NCI-H226 (cell line): ENCODE data around the gene C6orf58.

ENCODE experiments used
- DNase-seq: peaks from one replicate; pipeline ENCODE4 v3.0.0-alpha.2; 2015

The C6orf58 gene

GRCh38 chr6:127576874-127577273 lies at the start of gene C6orf58:
Gene C6orf58 (plus strand): TSS chr6:127577174. CDS start chr6:127577186, 12 bp downstream.
- no peak for DNase-seq

DNA sequence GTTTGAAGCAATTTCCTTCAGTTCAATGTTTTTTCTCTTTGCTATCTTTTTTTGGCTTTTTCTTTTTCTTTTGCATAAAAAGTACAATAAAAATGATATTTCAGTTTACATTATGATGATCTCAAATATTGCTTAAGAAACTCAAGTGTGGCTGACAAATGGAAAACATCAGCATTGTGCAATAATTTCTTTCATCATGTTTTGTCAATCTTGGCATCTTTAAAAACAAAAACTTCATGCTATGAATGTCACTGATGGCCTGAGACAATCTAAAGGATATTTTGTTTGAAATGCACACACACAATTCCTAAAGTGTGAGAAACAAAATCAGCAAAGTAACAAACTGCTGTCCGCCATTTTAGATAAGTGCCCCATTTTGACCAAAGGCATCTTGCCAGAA lies 44.0 kb upstream of the C6orf58 start:
- DNase-seq = no peak

- DNase-seq = no peak
These were observed 43.2 kb upstream of the C6orf58 start for GRCh38 chr6:127533736-127534135.

DNA sequence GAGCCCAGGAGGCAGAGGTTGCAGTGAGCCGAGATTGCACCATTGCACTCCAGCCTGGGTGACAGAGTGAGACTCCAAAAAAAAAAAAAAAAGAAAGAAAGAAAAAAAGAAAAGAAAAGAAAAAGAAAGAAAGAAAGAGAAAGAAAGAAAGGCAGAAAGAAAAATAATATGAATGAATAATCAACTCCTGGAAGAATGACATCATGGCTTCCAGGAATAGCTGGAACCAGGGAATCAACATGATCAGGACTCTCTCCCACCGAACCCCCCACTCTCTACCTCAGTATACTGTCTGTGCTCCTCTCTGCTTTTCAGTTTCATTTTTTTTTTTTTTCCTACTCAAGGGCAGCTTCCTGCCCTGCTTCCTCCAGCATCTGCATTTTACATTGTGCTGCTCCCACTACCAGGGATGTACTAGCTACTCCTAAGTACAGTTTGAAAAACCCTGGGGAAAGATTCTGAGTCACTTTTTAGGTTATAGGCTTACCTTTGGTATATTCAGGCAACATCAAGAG lies 38.2 kb upstream of the C6orf58 start:
- DNase-seq = no peak

DNA sequence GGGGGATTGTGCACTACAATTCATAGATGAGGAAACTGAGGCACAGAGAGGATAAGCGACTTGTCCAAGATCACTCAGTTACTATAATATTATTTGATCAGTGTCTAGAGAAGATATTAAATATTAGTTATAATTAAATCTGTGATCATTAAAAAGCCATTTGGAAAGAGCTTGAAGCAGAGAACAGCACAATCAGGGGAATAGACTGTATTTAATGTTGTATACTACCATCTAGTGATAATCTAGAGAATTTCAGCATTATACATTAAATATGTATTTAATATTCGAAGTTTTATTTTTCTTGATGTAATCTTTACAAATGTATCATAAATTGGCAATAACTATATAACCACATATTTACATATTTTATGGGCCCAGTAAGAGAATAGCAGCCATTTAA lies 37.7 kb upstream of the C6orf58 start:
- DNase-seq = no peak

- no peak for DNase-seq
These were observed 29.8 kb upstream of the C6orf58 start for GRCh38 chr6:127547215-127547614.

- no peak for DNase-seq
These were observed 28.9 kb upstream of the C6orf58 start for GRCh38 chr6:127547904-127548649.

DNA sequence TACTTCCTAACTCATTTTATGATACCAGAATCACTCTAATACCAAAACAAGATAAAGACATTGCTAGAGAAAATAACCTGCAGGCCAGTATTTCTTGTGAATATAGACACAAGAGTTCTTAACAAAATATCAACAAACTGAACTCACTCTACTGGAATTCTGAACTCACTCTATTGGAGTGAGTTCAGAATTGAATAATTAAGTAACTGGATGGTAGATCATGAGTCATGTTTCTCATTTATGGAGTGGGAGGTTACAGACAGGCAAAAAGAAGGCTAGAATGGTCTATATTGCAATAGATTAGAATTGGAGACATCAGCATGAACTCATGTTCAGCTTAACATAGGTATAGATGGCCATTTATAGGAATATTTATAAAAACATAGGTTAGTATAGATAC lies 26.6 kb upstream of the C6orf58 start:
- peak; percentile 8 for DNase-seq

DNA sequence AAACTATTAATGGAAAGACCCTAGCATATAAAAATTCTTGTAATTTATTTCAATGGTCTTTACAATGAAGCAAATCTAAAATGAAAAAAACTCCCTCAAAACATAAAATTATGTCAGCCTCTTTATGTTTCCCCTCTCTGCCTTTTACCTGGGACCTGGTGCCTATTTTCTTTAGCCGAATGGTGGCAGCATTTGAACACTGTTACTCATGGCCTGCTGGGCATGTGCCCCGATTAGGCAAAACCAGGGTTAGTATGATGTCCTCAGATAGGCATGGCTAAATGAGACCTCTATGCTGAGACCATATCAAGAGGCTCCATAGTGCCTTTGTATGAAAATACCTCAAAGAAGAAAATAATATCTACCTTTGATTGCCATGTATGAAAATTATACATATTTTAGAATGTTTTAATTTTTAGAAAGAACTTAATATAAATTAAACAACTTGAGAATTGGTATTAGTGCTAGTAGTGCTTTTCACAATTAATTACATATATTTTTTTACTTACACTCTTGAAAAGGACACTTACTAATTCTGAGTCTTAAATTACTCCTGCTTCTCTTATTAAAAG lies 22.5 kb upstream of the C6orf58 start:
- peak; percentile 23 for DNase-seq

DNA sequence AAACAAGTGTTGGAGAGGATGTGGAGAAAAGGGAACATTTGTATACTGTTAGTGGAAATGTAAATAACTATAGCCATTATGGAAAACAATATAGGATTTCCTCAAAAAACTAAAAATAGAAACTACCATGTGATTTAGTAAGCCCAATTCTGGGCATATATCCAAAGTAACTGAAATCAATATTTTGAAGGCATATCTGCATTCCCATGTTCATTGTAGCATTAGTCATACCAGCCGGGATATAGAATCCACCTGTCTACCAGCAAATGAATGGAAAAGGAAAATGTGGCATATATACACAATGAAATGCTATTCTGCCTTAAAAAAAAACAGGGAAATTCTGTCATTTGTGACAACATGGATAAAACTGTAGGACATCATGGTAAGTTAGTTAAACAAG lies 15.3 kb upstream of the C6orf58 start:
- no peak for DNase-seq

DNA sequence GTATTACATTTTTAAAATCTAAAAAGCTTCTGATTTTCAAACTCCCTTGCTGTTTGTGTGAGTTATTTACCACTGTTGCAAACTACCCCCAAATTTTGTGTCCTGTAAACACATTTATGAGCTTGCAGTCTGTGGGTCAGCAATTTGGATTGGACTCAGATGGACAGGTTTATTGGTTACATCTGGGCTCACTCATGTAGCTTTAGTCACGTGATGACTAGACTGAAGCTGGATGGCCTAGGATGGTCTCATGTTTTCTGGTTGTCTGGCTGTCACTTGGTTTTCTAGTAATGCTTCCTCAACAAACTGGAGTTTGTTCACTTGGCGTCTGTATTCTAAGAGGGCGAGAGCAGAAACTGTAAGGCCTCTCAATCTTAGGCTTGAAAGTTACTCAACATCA lies 12.2 kb upstream of the C6orf58 start:
- DNase-seq = no peak

DNA sequence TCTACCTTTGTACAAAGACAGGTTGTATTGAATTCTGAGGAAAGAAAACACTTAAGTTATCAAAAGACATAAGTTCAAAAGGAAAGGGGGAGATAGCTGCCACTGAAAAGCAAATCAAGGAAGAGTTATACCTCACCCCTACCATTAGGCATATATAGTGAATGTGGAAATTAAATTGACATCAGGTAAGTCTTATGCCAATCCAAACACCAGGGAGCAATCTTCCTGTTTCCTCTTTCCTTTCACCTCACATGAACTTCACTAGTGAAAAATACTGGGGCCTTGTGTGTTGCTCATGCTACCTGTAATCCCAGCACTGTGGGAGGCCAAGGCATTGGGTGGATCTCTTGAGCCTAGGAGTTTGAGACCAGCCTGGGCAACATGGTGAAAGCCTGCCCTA lies 10.9 kb upstream of the C6orf58 start:
- no peak for DNase-seq

DNA sequence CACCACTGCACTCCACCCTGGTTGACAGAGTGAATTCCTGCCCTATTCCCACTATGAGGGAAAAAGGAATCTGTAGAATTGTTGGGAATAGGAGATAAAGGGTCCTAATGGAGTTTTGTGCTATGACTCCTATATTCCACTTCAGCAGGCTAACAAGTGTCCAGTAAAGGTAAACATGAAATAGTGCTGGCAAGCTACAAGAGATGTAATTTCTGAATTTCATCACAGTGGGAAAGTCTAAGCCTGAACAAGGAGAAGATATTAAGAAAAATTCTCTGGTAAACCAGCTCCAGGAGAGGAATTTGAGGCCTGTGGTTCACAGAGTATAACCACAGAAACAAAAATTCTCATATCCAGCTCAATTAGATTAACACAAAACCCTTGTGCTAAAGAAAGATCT lies 10.3 kb upstream of the C6orf58 start:
- peak; percentile 33 for DNase-seq

DNA sequence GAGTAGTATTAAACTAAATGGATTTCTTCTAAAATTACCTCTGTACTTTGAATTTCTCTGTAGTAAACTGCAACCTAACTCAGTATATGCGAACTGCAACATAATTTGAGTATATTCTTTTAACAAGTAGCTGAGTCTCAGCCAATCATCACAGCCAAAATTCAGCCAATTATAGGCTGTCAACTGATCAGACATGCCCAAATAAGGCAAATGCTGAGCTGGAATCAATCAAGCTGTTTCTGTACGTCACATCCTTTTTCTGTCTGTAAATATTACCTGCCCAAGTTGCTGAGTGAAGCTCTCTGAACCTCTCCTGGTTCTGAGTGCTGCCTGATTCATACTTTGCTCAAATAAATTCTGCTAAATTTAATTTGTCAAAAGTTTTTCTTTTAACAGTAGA lies 9.5 kb upstream of the C6orf58 start:
- DNase-seq = no peak

GRCh38 chr6:127570739-127571389 lies 6.1 kb upstream of the C6orf58 start:
- peak; percentile 39 for DNase-seq

GRCh38 chr6:127578900-127579299 lies 1.9 kb downstream of the C6orf58 start:
- DNase-seq = no peak

GRCh38 chr6:127581576-127581975 lies 4.6 kb downstream of the C6orf58 start:
- DNase-seq = peak; percentile 12

- peak; percentile 71 for DNase-seq
These were observed 5.9 kb downstream of the C6orf58 start for GRCh38 chr6:127582777-127583462.

- no peak for DNase-seq
These were observed 8.1 kb downstream of the C6orf58 start for GRCh38 chr6:127585123-127585522.

- no peak for DNase-seq
These were observed 9.4 kb downstream of the C6orf58 start for GRCh38 chr6:127586372-127586771.

- no peak for DNase-seq
These were observed 10.9 kb downstream of the C6orf58 start for GRCh38 chr6:127587875-127588274.

DNA sequence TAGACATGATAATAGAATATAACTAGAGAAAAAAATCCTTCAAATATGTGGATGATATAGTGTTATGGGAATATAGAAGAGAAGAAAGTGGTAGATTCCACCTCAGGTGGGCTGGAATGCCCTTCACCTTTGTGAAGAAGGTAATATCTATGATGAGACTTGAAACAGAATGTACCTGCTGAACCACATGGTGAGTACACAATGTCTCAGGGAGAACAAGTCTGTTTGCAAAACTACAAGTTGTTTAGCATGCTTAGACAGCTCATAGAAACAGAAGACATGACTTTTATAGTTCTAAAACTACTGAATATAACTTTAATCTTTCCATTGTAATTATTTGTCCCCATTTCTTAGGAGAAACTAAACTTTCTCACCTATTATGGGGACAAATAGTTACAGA lies 12.2 kb downstream of the C6orf58 start:
- no peak for DNase-seq

GRCh38 chr6:127590344-127590743 lies 13.4 kb downstream of the C6orf58 start:
- no peak for DNase-seq

DNA sequence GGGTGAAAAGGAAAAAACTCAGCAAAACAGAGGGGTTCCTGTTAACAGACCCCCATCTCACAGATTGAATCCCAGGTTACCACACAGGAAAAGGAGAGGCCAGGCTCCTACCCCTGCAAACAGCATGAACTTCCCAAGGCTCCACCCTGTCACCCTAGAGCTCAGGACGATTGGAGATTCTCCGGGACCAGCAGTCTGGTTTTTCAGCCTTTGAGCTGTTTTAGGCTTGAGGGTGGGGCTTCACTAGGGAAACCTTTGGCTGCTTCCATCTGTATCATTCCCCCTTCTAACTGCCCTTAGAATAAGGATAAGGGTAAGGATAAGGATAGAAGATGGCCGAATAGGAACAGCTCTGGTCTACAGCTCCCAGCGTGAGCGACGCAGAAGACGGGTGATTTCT lies 16.0 kb downstream of the C6orf58 start:
- no peak for DNase-seq
